WTC11 (cell line): ENCODE data around the gene CDK2AP2. TPM values are rescaled to one million over a fixed set of nuclear protein-coding genes. Genes with fewer than 3 reads are reported as not detected.

Experiments
- ATAC-seq: fragments of 200-7000 bp; cut with Tn5 transposase; 2 replicates; pipeline ENCODE4 v1.10.0; 2021; ENCODE audit warnings: mild to moderate bottlenecking, moderate library complexity
- Bru-seq: library from RNA; stranded (reverse); fragments of 400-500 nt; gene quantifications from one replicate; lab custom pipeline; 2021; lab: Mats Ljungman, UMichigan
- CTCF ChIA-PET: fragments of 300-600 bp; sonication (Branson Sonifier 250); formaldehyde crosslinking; loops from one replicate; lab custom pipeline; 2021; ENCODE audit warnings: antibody characterized with exemption; lab: Charles Lee
- POLR2A ChIA-PET: fragments of 350-600 bp; sonication (Branson Sonifier 250); formaldehyde crosslinking; loops from one replicate; lab custom pipeline; 2021; ENCODE audit warnings: antibody characterized with exemption; lab: Charles Lee
- DNase-seq: peaks from one replicate; pipeline ENCODE4 v3.0.0; 2021; ENCODE audit warnings: low spot score
- H3K27ac Mint-ChIP-seq: 2 replicates; pipeline ENCODE4 v1.8.0; 2021; ENCODE audit warnings: mixed read lengths
- H3K27me3 Mint-ChIP-seq: 2 replicates; pipeline ENCODE4 v1.8.0; 2021; ENCODE audit warnings: low read depth, mild to moderate bottlenecking, moderate library complexity, mixed read lengths
- H3K36me3 Mint-ChIP-seq: 2 replicates; pipeline ENCODE4 v1.8.0; 2021; ENCODE audit warnings: mixed read lengths
- H3K4me1 Mint-ChIP-seq: 2 replicates; pipeline ENCODE4 v1.8.0; 2022; ENCODE audit warnings: mixed read lengths
- H3K4me3 Mint-ChIP-seq: 2 replicates; pipeline ENCODE4 v1.8.0; 2021; ENCODE audit warnings: mild to moderate bottlenecking, moderate library complexity, mixed read lengths
- H3K9me3 Mint-ChIP-seq: 2 replicates; pipeline ENCODE4 v1.8.0; 2021; ENCODE audit warnings: mixed read lengths
- FOXJ3 ChIP-seq: sonication (generic); formaldehyde crosslinking; IDR thresholded peaks from 2 replicates; pipeline ENCODE4 v1.9.0; 2021; ENCODE audit warnings: missing genetic modification reagents, mild to moderate bottlenecking, borderline replicate concordance
- GABPB1 ChIP-seq: sonication (generic); formaldehyde crosslinking; IDR thresholded peaks from 2 replicates; pipeline ENCODE4 v1.8.1; 2023; ENCODE audit warnings: mild to moderate bottlenecking, missing genetic modification reagents
- GTF2I ChIP-seq: fragments of 250-450 bp; sonication (Bioruptor Pico); conservative IDR thresholded peaks from 2 replicates; pipeline ENCODE4 v1.4.0; 2021; ENCODE audit warnings: mild to moderate bottlenecking
- IRF2 ChIP-seq: sonication (generic); formaldehyde crosslinking; IDR thresholded peaks from 2 replicates; pipeline ENCODE4 v1.8.0; 2022; ENCODE audit warnings: low read depth, missing genetic modification reagents, borderline replicate concordance
- NFATC4 ChIP-seq: fragments of 250-450 bp; sonication (Bioruptor Pico); IDR thresholded peaks from 2 replicates; pipeline ENCODE4 v1.9.0; 2021; ENCODE audit warnings: mild to moderate bottlenecking
- NFYB ChIP-seq: sonication (generic); formaldehyde crosslinking; conservative IDR thresholded peaks from 2 replicates; pipeline ENCODE4 v1.8.0; 2022; ENCODE audit warnings: low read depth, missing genetic modification reagents
- NR2C2 ChIP-seq: sonication (generic); formaldehyde crosslinking; IDR thresholded peaks from 2 replicates; pipeline ENCODE4 v1.8.0; 2022; ENCODE audit warnings: mild to moderate bottlenecking, missing genetic modification reagents
- SOX15 ChIP-seq: fragments of 250-450 bp; sonication (Bioruptor Pico); IDR thresholded peaks from 2 replicates; pipeline ENCODE4 v1.9.0; 2021; ENCODE audit warnings: mild to moderate bottlenecking
- TP53 ChIP-seq: sonication (generic); formaldehyde crosslinking; IDR thresholded peaks from 2 replicates; pipeline ENCODE4 v1.8.1; 2023; ENCODE audit warnings: mild to moderate bottlenecking, missing genetic modification reagents
- ZNF121 ChIP-seq: sonication (generic); formaldehyde crosslinking; IDR thresholded peaks from 2 replicates; pipeline ENCODE4 v1.8.0; 2023; ENCODE audit warnings: missing genetic modification reagents
- ZNF263 ChIP-seq: sonication (generic); formaldehyde crosslinking; IDR thresholded peaks from 2 replicates; pipeline ENCODE4 v1.8.1; 2022; ENCODE audit warnings: low read depth, mild to moderate bottlenecking, moderate library complexity, missing genetic modification reagents
- ZNF317 ChIP-seq: sonication (generic); formaldehyde crosslinking; IDR thresholded peaks from 2 replicates; pipeline ENCODE4 v1.8.1; 2023; ENCODE audit warnings: low read depth, mild to moderate bottlenecking, moderate library complexity, missing genetic modification reagents, borderline replicate concordance
- ZNF423 ChIP-seq: fragments of 250-450 bp; sonication (Bioruptor Pico); IDR thresholded peaks from 2 replicates; pipeline ENCODE4 v2.1.2; 2022; ENCODE audit warnings: mild to moderate bottlenecking, moderate library complexity
- ZNF671 ChIP-seq: fragments of 250-450 bp; sonication (Bioruptor Pico); IDR thresholded peaks from 2 replicates; pipeline ENCODE4 v1.8.0; 2021; ENCODE audit warnings: mild to moderate bottlenecking
- long read RNA-seq, 3 experiments: library from RNA in 1 of 3; library from capped mRNA in 1 of 3; library from polyadenylated mRNA in 1 of 3; unstranded in 2 of 3; stranded (forward) in 1 of 3; transcript quantifications; one replicate each; pipeline ENCODE4 v2.0.0, GENCODE V29; 2021
- total RNA-seq: library from RNA; stranded (reverse); gene quantifications from 3 replicates; pipeline ENCODE4 v1.2.3, GENCODE V29; 2021
- TF ChIP-seq, protein P1 (sequence below): sonication (generic); formaldehyde crosslinking; IDR thresholded peaks from 2 replicates; pipeline ENCODE4 v1.8.1; 2023; ENCODE audit warnings: mild to moderate bottlenecking, missing genetic modification reagents, moderate library complexity
- TF ChIP-seq, protein P2 (sequence below): sonication (generic); formaldehyde crosslinking; conservative IDR thresholded peaks from 2 replicates; pipeline ENCODE4 v1.8.1; 2023; ENCODE audit warnings: mild to moderate bottlenecking, low read depth, missing genetic modification reagents, moderate library complexity
- TF ChIP-seq, protein P3 (sequence below): sonication (generic); formaldehyde crosslinking; IDR thresholded peaks from 2 replicates; pipeline ENCODE4 v1.8.0; 2022; ENCODE audit warnings: mild to moderate bottlenecking, missing genetic modification reagents
- TF ChIP-seq, protein P4 (sequence below): sonication (generic); formaldehyde crosslinking; conservative IDR thresholded peaks from 2 replicates; pipeline ENCODE4 v1.8.1; 2022; ENCODE audit warnings: mild to moderate bottlenecking, missing genetic modification reagents
- TF ChIP-seq, protein P5 (sequence below): sonication (generic); formaldehyde crosslinking; IDR thresholded peaks from 2 replicates; pipeline ENCODE4 v1.8.1; 2023; ENCODE audit warnings: mild to moderate bottlenecking, moderate library complexity, missing genetic modification reagents
- TF ChIP-seq, protein P6 (sequence below): fragments of 250-450 bp; sonication (Bioruptor Pico); IDR thresholded peaks from 2 replicates; pipeline ENCODE4 v1.9.0; 2021; ENCODE audit warnings: mild to moderate bottlenecking, borderline replicate concordance
- TF ChIP-seq, protein P7 (sequence below): sonication (generic); formaldehyde crosslinking; IDR thresholded peaks from 2 replicates; pipeline ENCODE4 v1.8.0; 2022; ENCODE audit warnings: mild to moderate bottlenecking, missing genetic modification reagents

The CDK2AP2 gene, protein sequence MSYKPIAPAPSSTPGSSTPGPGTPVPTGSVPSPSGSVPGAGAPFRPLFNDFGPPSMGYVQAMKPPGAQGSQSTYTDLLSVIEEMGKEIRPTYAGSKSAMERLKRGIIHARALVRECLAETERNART
- total RNA-seq (47.6 to 53.1 TPM (median 52.5 TPM) in 3 replicates), Bru-seq, nascent RNA (percentile 71 among the genes with signal in this experiment)
- long read RNA-seq, experiment 1, transcript CDK2AP2-204 (4 exons, 923 nt): minor isoform, 11 of 119 reads
- long read RNA-seq, experiment 1, transcript CDK2AP2-201 (4 exons, 1,378 nt): major isoform, 89 of 119 reads
- long read RNA-seq, experiment 1, transcript CDK2AP2-202 (3 exons, 1,692 nt): minor isoform, 14 of 119 reads
- long read RNA-seq, experiment 1, partial matches to known transcripts: 0 of 119 reads
- long read RNA-seq, experiment 1, other reads (novel, unspliced or antisense): 2 of 119 reads
- long read RNA-seq, experiment 2, transcript CDK2AP2-201 (4 exons, 1,378 nt): major isoform, 69 of 97 reads
- long read RNA-seq, experiment 2, transcript CDK2AP2-204 (4 exons, 923 nt): minor isoform, 7 of 97 reads
- long read RNA-seq, experiment 2, partial matches to known transcripts: 7 of 97 reads
- long read RNA-seq, experiment 2, other reads (novel, unspliced or antisense): 9 of 97 reads
- long read RNA-seq, experiment 3, transcript CDK2AP2-204 (4 exons, 923 nt): minor isoform, 14 of 87 reads
- long read RNA-seq, experiment 3, transcript CDK2AP2-201 (4 exons, 1,378 nt): major isoform, 51 of 87 reads
- long read RNA-seq, experiment 3, transcript CDK2AP2-202 (3 exons, 1,692 nt): minor isoform, 19 of 87 reads
- long read RNA-seq, experiment 3, partial matches to known transcripts: 0 of 87 reads
- long read RNA-seq, experiment 3, other reads (novel, unspliced or antisense): 3 of 87 reads

DNA sequence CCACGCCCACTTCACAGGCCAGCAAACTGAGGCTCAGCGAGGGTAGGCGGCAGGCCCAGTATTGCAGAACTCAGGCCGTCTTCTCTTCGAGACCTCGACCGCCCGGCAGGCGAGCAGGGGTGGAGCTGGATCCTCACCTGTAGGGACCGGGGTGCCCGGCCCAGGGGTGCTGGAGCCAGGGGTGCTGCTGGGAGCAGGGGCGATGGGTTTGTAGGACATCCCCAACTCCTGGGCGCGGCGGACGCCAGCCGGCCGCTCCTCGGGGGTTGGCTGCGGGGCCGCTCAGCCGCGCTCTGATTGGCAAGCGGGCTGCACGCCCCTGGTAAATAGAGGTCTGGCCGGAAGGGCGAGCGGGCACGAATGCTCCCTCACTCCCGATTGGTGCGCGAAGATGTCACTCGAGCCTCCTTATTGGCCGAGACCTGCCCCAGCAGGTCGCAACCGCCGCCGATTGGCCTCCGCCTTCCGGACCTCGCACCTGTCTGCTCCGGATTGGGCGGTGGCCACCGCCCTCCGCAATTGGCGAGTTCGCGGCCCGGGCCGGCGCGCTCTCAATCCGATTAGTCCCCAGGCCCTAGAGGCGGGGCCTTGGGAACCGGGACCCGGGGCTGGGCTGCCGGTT is at the start of gene CDK2AP2:
Gene CDK2AP2, minus strand, starts transcription at position 299 of the 622 bp plus-strand sequence. Its CDS starts 80 bp downstream, at position 219.
- ChIA-PET CTCF (no interaction called here), POLR2A (no interaction called here)
- Mint-ChIP-seq H3K27me3 (peaks cover 23% of the 10 kb centered on the region), H3K27ac (peak within 1 kb of the TSS; percentile 89), H3K4me3 (peak within 1 kb of the TSS; percentile 83), H3K4me1 (peaks cover 27% of the 10 kb centered on the region), H3K36me3 (peaks cover 2% of the 10 kb centered on the region; the same call in 1 of the 2 replicates), H3K9me3 (no peaks in the 10 kb centered on the region)
- ATAC-seq (peak; percentile 84), DNase-seq (peak; percentile 100)
- TF ChIP-seq, protein P1, sequence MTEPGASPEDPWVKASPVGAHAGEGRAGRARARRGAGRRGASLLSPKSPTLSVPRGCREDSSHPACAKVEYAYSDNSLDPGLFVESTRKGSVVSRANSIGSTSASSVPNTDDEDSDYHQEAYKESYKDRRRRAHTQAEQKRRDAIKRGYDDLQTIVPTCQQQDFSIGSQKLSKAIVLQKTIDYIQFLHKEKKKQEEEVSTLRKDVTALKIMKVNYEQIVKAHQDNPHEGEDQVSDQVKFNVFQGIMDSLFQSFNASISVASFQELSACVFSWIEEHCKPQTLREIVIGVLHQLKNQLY (CRISPR knock-in tag): no peak
- TF ChIP-seq ZNF121 (CRISPR knock-in tag) (no peak), ZNF263 (CRISPR knock-in tag) (no peak), TP53 (CRISPR knock-in tag) (no peak), IRF2 (CRISPR knock-in tag) (no peak), NFATC4 (no peak), ZNF423 (peak; percentile 71), ZNF671 (no peak), ZNF317 (no peak), GABPB1 (CRISPR knock-in tag) (no peak; the same call in 1 of the 2 replicates), FOXJ3 (CRISPR knock-in tag) (no peak), GTF2I (CRISPR knock-in tag) (peak; percentile 100), NFYB (CRISPR knock-in tag) (peak; percentile 99), NR2C2 (CRISPR knock-in tag) (no peak), SOX15 (CRISPR knock-in tag) (no peak)
- TF ChIP-seq, protein P2, sequence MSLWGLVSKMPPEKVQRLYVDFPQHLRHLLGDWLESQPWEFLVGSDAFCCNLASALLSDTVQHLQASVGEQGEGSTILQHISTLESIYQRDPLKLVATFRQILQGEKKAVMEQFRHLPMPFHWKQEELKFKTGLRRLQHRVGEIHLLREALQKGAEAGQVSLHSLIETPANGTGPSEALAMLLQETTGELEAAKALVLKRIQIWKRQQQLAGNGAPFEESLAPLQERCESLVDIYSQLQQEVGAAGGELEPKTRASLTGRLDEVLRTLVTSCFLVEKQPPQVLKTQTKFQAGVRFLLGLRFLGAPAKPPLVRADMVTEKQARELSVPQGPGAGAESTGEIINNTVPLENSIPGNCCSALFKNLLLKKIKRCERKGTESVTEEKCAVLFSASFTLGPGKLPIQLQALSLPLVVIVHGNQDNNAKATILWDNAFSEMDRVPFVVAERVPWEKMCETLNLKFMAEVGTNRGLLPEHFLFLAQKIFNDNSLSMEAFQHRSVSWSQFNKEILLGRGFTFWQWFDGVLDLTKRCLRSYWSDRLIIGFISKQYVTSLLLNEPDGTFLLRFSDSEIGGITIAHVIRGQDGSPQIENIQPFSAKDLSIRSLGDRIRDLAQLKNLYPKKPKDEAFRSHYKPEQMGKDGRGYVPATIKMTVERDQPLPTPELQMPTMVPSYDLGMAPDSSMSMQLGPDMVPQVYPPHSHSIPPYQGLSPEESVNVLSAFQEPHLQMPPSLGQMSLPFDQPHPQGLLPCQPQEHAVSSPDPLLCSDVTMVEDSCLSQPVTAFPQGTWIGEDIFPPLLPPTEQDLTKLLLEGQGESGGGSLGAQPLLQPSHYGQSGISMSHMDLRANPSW (CRISPR knock-in tag): no peak
- TF ChIP-seq, protein P3, sequence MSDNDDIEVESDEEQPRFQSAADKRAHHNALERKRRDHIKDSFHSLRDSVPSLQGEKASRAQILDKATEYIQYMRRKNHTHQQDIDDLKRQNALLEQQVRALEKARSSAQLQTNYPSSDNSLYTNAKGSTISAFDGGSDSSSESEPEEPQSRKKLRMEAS: peak; percentile 24; the same call in 1 of the 2 replicates
- TF ChIP-seq, protein P4, sequence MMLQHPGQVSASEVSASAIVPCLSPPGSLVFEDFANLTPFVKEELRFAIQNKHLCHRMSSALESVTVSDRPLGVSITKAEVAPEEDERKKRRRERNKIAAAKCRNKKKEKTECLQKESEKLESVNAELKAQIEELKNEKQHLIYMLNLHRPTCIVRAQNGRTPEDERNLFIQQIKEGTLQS: no peak
- TF ChIP-seq, protein P5, sequence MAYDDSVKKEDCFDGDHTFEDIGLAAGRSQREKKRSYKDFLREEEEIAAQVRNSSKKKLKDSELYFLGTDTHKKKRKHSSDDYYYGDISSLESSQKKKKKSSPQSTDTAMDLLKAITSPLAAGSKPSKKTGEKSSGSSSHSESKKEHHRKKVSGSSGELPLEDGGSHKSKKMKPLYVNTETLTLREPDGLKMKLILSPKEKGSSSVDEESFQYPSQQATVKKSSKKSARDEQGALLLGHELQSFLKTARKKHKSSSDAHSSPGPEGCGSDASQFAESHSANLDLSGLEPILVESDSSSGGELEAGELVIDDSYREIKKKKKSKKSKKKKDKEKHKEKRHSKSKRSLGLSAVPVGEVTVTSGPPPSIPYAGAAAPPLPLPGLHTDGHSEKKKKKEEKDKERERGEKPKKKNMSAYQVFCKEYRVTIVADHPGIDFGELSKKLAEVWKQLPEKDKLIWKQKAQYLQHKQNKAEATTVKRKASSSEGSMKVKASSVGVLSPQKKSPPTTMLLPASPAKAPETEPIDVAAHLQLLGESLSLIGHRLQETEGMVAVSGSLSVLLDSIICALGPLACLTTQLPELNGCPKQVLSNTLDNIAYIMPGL (CRISPR knock-in tag): peak; percentile 60; the same call in 1 of the 2 replicates
- TF ChIP-seq, protein P6, sequence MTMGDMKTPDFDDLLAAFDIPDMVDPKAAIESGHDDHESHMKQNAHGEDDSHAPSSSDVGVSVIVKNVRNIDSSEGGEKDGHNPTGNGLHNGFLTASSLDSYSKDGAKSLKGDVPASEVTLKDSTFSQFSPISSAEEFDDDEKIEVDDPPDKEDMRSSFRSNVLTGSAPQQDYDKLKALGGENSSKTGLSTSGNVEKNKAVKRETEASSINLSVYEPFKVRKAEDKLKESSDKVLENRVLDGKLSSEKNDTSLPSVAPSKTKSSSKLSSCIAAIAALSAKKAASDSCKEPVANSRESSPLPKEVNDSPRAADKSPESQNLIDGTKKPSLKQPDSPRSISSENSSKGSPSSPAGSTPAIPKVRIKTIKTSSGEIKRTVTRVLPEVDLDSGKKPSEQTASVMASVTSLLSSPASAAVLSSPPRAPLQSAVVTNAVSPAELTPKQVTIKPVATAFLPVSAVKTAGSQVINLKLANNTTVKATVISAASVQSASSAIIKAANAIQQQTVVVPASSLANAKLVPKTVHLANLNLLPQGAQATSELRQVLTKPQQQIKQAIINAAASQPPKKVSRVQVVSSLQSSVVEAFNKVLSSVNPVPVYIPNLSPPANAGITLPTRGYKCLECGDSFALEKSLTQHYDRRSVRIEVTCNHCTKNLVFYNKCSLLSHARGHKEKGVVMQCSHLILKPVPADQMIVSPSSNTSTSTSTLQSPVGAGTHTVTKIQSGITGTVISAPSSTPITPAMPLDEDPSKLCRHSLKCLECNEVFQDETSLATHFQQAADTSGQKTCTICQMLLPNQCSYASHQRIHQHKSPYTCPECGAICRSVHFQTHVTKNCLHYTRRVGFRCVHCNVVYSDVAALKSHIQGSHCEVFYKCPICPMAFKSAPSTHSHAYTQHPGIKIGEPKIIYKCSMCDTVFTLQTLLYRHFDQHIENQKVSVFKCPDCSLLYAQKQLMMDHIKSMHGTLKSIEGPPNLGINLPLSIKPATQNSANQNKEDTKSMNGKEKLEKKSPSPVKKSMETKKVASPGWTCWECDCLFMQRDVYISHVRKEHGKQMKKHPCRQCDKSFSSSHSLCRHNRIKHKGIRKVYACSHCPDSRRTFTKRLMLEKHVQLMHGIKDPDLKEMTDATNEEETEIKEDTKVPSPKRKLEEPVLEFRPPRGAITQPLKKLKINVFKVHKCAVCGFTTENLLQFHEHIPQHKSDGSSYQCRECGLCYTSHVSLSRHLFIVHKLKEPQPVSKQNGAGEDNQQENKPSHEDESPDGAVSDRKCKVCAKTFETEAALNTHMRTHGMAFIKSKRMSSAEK (CRISPR knock-in tag): no peak
- TF ChIP-seq, protein P7, sequence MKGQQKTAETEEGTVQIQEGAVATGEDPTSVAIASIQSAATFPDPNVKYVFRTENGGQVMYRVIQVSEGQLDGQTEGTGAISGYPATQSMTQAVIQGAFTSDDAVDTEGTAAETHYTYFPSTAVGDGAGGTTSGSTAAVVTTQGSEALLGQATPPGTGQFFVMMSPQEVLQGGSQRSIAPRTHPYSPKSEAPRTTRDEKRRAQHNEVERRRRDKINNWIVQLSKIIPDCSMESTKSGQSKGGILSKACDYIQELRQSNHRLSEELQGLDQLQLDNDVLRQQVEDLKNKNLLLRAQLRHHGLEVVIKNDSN (CRISPR knock-in tag): no peak
